ENCODE results near the gene MIDN.
"Not testable (repeated sequence)": the region's sequence is repeated elsewhere in the genome, so short reads cannot be mapped to it uniquely, and the experiment has no call there.

Gene MIDN

GRCh38 chr19:1296575-1297271, 48.3 kb downstream of the MIDN start:
- H3K4me3 ChIP-seq (ENCODE audit: low read depth, low read length) = no peak overlapping the region
- TF ChIP-seq CTCF (IDR thresholded peaks at IDR 0.05; ENCODE audit: low read depth, low read length, missing control alignments) = no peak
- DNase-seq (ENCODE audit: low read depth) = no peak
- in situ Hi-C loops (cut with HindIII; ENCODE audit: low sequenced_read_pairs) = no loop called here

GRCh38 chr19:1298235-1298634, 49.9 kb downstream of the MIDN start:
- no peak for DNase-seq (ENCODE audit: low read depth)
- H3K4me3 ChIP-seq (ENCODE audit: low read depth, low read length) = no peak overlapping the region
- TF ChIP-seq CTCF (IDR thresholded peaks at IDR 0.05; ENCODE audit: low read depth, low read length, missing control alignments) = no peak
- in situ Hi-C loops (cut with HindIII; ENCODE audit: low sequenced_read_pairs) = no loop called here

GRCh38 chr19:1299801-1300200, 51.4 kb downstream of the MIDN start:
- no peak for DNase-seq (ENCODE audit: low read depth)

GRCh38 chr19:1300744-1301490, 52.5 kb downstream of the MIDN start:
- no peak overlapping the region for H3K4me3 ChIP-seq (ENCODE audit: low read depth, low read length)
- in situ Hi-C loops (cut with HindIII; ENCODE audit: low sequenced_read_pairs) = no loop called here
- TF ChIP-seq CTCF (IDR thresholded peaks at IDR 0.05; ENCODE audit: low read depth, low read length, missing control alignments) = no peak
- no peak for DNase-seq (ENCODE audit: low read depth)

More at GRCh38 chr19:1299801-1300200, 51.4 kb downstream of the MIDN start:
- TF ChIP-seq CTCF (IDR thresholded peaks at IDR 0.05; ENCODE audit: low read depth, low read length, missing control alignments) = no peak
- in situ Hi-C loops (cut with HindIII; ENCODE audit: low sequenced_read_pairs) = no loop called here
- H3K4me3 ChIP-seq (ENCODE audit: low read depth, low read length) = no peak overlapping the region

- no peak overlapping the region for H3K4me3 ChIP-seq (ENCODE audit: low read depth, low read length)
- no peak for TF ChIP-seq CTCF (IDR thresholded peaks at IDR 0.05; ENCODE audit: low read depth, low read length, missing control alignments)
- in situ Hi-C loops (cut with HindIII; ENCODE audit: low sequenced_read_pairs) = no loop called here
- no peak for DNase-seq (ENCODE audit: low read depth)
Observed at GRCh38 chr19:1302533-1303239, 54.3 kb downstream of the MIDN start.

- no peak overlapping the region for H3K4me3 ChIP-seq (ENCODE audit: low read depth, low read length)
- in situ Hi-C loops (cut with HindIII; ENCODE audit: low sequenced_read_pairs) = no loop called here
- DNase-seq (ENCODE audit: low read depth) = no peak
- no peak for TF ChIP-seq CTCF (IDR thresholded peaks at IDR 0.05; ENCODE audit: low read depth, low read length, missing control alignments)
Observed at GRCh38 chr19:1304197-1304924, 56.0 kb downstream of the MIDN start.

GRCh38 chr19:1305354-1305753, 57.0 kb downstream of the MIDN start:
- in situ Hi-C loops (cut with HindIII; ENCODE audit: low sequenced_read_pairs); H3K4me3 ChIP-seq (ENCODE audit: low read depth, low read length); DNase-seq (ENCODE audit: low read depth): not testable (repeated sequence)

Data from astrocyte of the cerebellum (primary cell).